HFFc6 (cell line): ENCODE results near the gene SLC22A14. TPM values are rescaled to one million over a fixed set of nuclear protein-coding genes. Genes with fewer than 3 reads are reported as not detected.

Experiments used
- DNase-seq: peaks from one replicate; pipeline ENCODE4 v3.0.0-alpha.2; 2018
- H3K27ac Mint-ChIP-seq: 2 replicates; pipeline ENCODE4 v1.8.0; 2020; ENCODE audit warnings: mild to moderate bottlenecking, mixed read lengths
- H3K27me3 Mint-ChIP-seq: 2 replicates; pipeline ENCODE4 v1.8.0; 2021; ENCODE audit warnings: mild to moderate bottlenecking, moderate library complexity, mixed read lengths; ENCODE audit not compliant: insufficient read depth
- H3K36me3 Mint-ChIP-seq: 2 replicates; pipeline ENCODE4 v1.8.0; 2021; ENCODE audit warnings: low read depth, mixed read lengths
- H3K4me1 Mint-ChIP-seq: 2 replicates; pipeline ENCODE4 v1.8.0; 2020; ENCODE audit warnings: low read depth, mixed read lengths
- H3K4me3 Mint-ChIP-seq: 2 replicates; pipeline ENCODE4 v1.8.0; 2020; ENCODE audit warnings: mild to moderate bottlenecking, moderate library complexity, mixed read lengths
- H3K9me3 Mint-ChIP-seq: 2 replicates; pipeline ENCODE4 v1.8.0; 2020; ENCODE audit warnings: mild to moderate bottlenecking, mixed read lengths
- CTCF ChIP-seq: fragments of 200-600 bp; sonication (generic); IDR thresholded peaks from 2 replicates; pipeline ENCODE4 v1.5.0; 2021; ENCODE audit warnings: antibody characterized with exemption, mild to moderate bottlenecking
- total RNA-seq, 6 experiments: library from RNA; stranded (reverse); fragmentation: NEBNext Ultra II Directional; extraction: Animal tissue kit (Norgen Biotek cat#: 25700); gene quantifications; 2 replicates in 1 of 6; 3 replicates in 5 of 6; pipeline ENCODE4 v1.2.3, GENCODE V29; 2021

The SLC22A14 gene
- total RNA-seq, 6 experiments from 2014 or later, result 0.09 TPM; not detected in 5

- Mint-ChIP-seq H3K9me3 (peaks cover 2% of the 10 kb centered on the region; the same call in 1 of the 2 replicates), H3K36me3 (peaks cover 18% of the 10 kb centered on the region), H3K4me3 (no peak overlapping the region), H3K4me1 (peaks cover 36% of the 10 kb centered on the region), H3K27ac (no peak overlapping the region), H3K27me3 (peaks cover 3% of the 10 kb centered on the region; the same call in 1 of the 2 replicates)
- DNase-seq, result peak; percentile 64
- TF ChIP-seq CTCF, result no peak
Measured at GRCh38 chr3:38348903-38349302, 66.8 kb downstream of the SLC22A14 start.

GRCh38 chr3:38349684-38350359 lies 67.7 kb downstream of the SLC22A14 start:
- Mint-ChIP-seq H3K27me3 (no peaks in the 10 kb centered on the region), H3K9me3 (no peaks in the 10 kb centered on the region), H3K4me1 (peaks cover 29% of the 10 kb centered on the region), H3K4me3 (no peak overlapping the region), H3K36me3 (peaks cover 20% of the 10 kb centered on the region), H3K27ac (no peak overlapping the region)
- DNase-seq, result peak; percentile 47
- no peak for TF ChIP-seq CTCF

GRCh38 chr3:38353151-38353550 lies 71.1 kb downstream of the SLC22A14 start:
- H3K9me3 Mint-ChIP-seq, result no peaks in the 10 kb centered on the region
- H3K4me1 Mint-ChIP-seq, result peaks cover 23% of the 10 kb centered on the region
- no peaks in the 10 kb centered on the region for H3K27me3 Mint-ChIP-seq
- H3K36me3 Mint-ChIP-seq, result peaks cover 22% of the 10 kb centered on the region
- no peak overlapping the region for H3K4me3 Mint-ChIP-seq
- H3K27ac Mint-ChIP-seq, result no peak overlapping the region
- DNase-seq, result peak; percentile 18
- TF ChIP-seq CTCF, result no peak

- Mint-ChIP-seq H3K27ac (no peak overlapping the region), H3K27me3 (no peaks in the 10 kb centered on the region), H3K4me3 (no peak overlapping the region), H3K9me3 (no peaks in the 10 kb centered on the region), H3K4me1 (peaks cover 23% of the 10 kb centered on the region), H3K36me3 (peaks cover 22% of the 10 kb centered on the region)
- peak; percentile 24 for DNase-seq
- no peak for TF ChIP-seq CTCF
Measured at GRCh38 chr3:38354588-38355330, 72.7 kb downstream of the SLC22A14 start.

- H3K27ac Mint-ChIP-seq, result no peak overlapping the region
- no peaks in the 10 kb centered on the region for H3K9me3 Mint-ChIP-seq
- H3K36me3 Mint-ChIP-seq, result 0 out of 2 replicates have a peak, but pooled peaks cover 3% of the 10 kb centered on the region
- H3K27me3 Mint-ChIP-seq, result no peaks in the 10 kb centered on the region
- H3K4me1 Mint-ChIP-seq, result peaks cover 7% of the 10 kb centered on the region
- no peak for TF ChIP-seq CTCF
- H3K4me3 Mint-ChIP-seq, result no peak overlapping the region
- no peak for DNase-seq
Measured at GRCh38 chr3:38359038-38359437, 76.9 kb downstream of the SLC22A14 start.
